Activated CD8-positive, alpha-beta T cell treated with anti-CD3 and anti-CD28 coated beads for 36 hours (primary cell): Measurements from ENCODE around the gene PLCB4. TPM values are rescaled to one million over a fixed set of nuclear protein-coding genes. Genes with fewer than 3 reads are reported as not detected.

Experiments
- ATAC-seq: fragments of 200-7000 bp; cut with Tn5 transposase; one replicate; pipeline ENCODE4 v1.10.0; 2021; ENCODE audit warnings: mild to moderate bottlenecking, moderate library complexity
- CTCF ChIA-PET: fragments of 350-600 bp; sonication (Branson Sonifier 250); formaldehyde crosslinking; loops from one replicate; lab custom pipeline; 2021; ENCODE audit warnings: antibody characterized with exemption; lab: Charles Lee
- POLR2A ChIA-PET: fragments of 350-600 bp; sonication (Branson Sonifier 250); formaldehyde crosslinking; loops from one replicate; lab custom pipeline; 2021; ENCODE audit warnings: antibody characterized with exemption; lab: Charles Lee
- DNase-seq: peaks from one replicate; pipeline ENCODE4 v3.0.0-alpha.2; 2020
- H3K27ac Mint-ChIP-seq: one replicate; pipeline ENCODE4 v1.8.0; 2021; ENCODE audit warnings: mild to moderate bottlenecking, mixed read lengths
- H3K27me3 Mint-ChIP-seq: one replicate; pipeline ENCODE4 v1.8.0; 2021; ENCODE audit warnings: mixed read lengths
- H3K36me3 Mint-ChIP-seq: one replicate; pipeline ENCODE4 v1.8.0; 2021; ENCODE audit warnings: low read depth, mixed read lengths
- H3K4me1 Mint-ChIP-seq: one replicate; pipeline ENCODE4 v1.8.0; 2021; ENCODE audit warnings: low read depth, mixed read lengths
- H3K4me3 Mint-ChIP-seq: one replicate; pipeline ENCODE4 v1.8.0; 2021; ENCODE audit warnings: mild to moderate bottlenecking, moderate library complexity, mixed read lengths
- H3K9me3 Mint-ChIP-seq: one replicate; pipeline ENCODE4 v1.8.0; 2021; ENCODE audit warnings: mixed read lengths
- CTCF ChIP-seq: fragments of 200-600 bp; IDR thresholded peaks from one replicate; pipeline ENCODE4 v1.8.0; 2022; ENCODE audit warnings: antibody characterized with exemption, mild to moderate bottlenecking
- intact Hi-C: fragments of 100-400 bp; cut with micrococcal nuclease; formaldehyde crosslinking; loops from one replicate; pipeline ENCODE4 v1.10.0; 2022
- total RNA-seq, 2 experiments: library from RNA; stranded (reverse); gene quantifications; one replicate each; pipeline ENCODE4 v1.2.3, GENCODE V29; 2021

The PLCB4 gene
- total RNA-seq, 2 experiments from 2014 or later, result not detected

DNA sequence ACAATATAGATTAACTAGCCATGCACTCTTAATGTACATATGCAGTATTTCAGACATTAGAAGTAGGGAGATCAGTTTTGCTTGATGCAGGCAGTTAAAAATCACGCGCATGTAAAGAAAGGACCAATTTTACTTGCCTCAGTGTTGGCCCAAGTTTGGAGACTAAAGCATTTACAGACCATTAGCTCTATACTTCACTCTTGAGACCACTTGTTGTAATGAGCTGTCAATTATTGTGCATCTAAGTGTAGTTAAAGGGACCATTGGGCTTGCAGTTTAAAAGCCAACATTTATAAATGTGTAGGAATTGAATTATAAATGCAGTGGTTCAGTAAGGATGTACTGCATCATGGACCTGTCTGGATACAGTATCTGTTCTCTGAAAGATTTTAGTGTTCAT lies 53.7 kb downstream of the PLCB4 start:
- TF ChIP-seq CTCF, result no peak
- Mint-ChIP-seq H3K4me1 (no peaks in the 10 kb centered on the region), H3K4me3 (no peak overlapping the region), H3K27ac (no peak overlapping the region), H3K27me3 (no peaks in the 10 kb centered on the region), H3K9me3 (no peaks in the 10 kb centered on the region), H3K36me3 (no peaks in the 10 kb centered on the region)
- ATAC-seq (no peak), DNase-seq (no peak)
- CTCF ChIA-PET, result no interaction called here
- intact Hi-C loops, result no loop called here
- POLR2A ChIA-PET, result no interaction called here

DNA sequence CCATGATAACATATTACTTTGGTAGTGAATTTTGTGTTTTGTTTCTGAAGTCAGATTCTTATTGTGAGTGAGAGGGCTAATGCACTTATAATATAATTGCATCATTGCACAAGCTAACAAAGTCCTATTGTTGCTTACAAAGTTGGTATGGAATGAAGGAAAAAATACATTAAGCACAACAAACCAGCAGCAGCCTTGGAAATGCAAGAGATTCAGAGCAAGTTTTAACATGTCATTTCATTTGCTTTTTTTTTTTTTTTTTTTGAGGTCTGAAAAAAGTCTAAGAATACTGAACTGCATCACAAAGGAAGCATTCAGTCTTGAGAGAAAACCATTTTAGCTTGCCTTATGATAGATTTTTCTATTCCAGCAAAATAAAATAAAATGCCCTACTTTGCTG lies 57.6 kb downstream of the PLCB4 start:
- H3K9me3 Mint-ChIP-seq, result no peaks in the 10 kb centered on the region
- no peaks in the 10 kb centered on the region for H3K4me1 Mint-ChIP-seq
- no peaks in the 10 kb centered on the region for H3K36me3 Mint-ChIP-seq
- DNase-seq, result no peak
- no peak for ATAC-seq
- intact Hi-C loops, result no loop called here
- TF ChIP-seq CTCF, result no peak
- CTCF ChIA-PET, result no interaction called here
- no peak overlapping the region for H3K27ac Mint-ChIP-seq
- POLR2A ChIA-PET, result no interaction called here
- no peaks in the 10 kb centered on the region for H3K27me3 Mint-ChIP-seq
- H3K4me3 Mint-ChIP-seq, result no peak overlapping the region

DNA sequence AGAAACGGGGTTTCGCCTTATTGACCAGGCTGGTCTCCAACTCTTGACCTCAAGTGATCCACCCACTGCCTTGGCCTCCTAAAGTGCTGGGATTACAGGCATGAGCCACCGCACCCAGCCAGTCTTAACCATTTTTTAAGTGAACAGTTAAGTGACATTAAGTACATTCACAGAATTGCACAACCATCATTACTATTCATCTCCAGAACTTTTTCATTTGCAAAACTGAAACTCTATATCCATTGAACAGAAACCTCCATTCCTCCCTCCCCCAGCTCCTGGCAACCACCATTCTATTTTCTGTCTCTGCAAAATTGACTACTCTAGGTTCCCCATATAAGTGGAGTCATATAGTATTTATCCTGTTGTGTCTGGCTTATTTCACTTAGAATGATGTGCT lies 59.7 kb downstream of the PLCB4 start:
- ChIA-PET CTCF (no interaction called here), POLR2A (no interaction called here)
- DNase-seq (no peak), ATAC-seq (no peak)
- Mint-ChIP-seq H3K4me1 (no peaks in the 10 kb centered on the region), H3K27ac (no peak overlapping the region), H3K9me3 (no peaks in the 10 kb centered on the region), H3K4me3 (no peak overlapping the region), H3K27me3 (no peaks in the 10 kb centered on the region), H3K36me3 (no peaks in the 10 kb centered on the region)
- intact Hi-C loops, result no loop called here
- no peak for TF ChIP-seq CTCF

- H3K36me3 Mint-ChIP-seq, result no peaks in the 10 kb centered on the region
- TF ChIP-seq CTCF, result no peak
- H3K27ac Mint-ChIP-seq, result no peak overlapping the region
- ATAC-seq (no peak), DNase-seq (no peak)
- H3K4me3 Mint-ChIP-seq, result no peak overlapping the region
- ChIA-PET CTCF (no interaction called here), POLR2A (no interaction called here)
- intact Hi-C loops, result no loop called here
- H3K4me1 Mint-ChIP-seq, result no peaks in the 10 kb centered on the region
- H3K27me3 Mint-ChIP-seq, result no peaks in the 10 kb centered on the region
- no peaks in the 10 kb centered on the region for H3K9me3 Mint-ChIP-seq
Measured at GRCh38 chr20:9129756-9130155, 60.9 kb downstream of the PLCB4 start.

- H3K27me3 Mint-ChIP-seq, result no peaks in the 10 kb centered on the region
- H3K36me3 Mint-ChIP-seq, result no peaks in the 10 kb centered on the region
- intact Hi-C loops, result no loop called here
- ChIA-PET CTCF (no interaction called here), POLR2A (no interaction called here)
- DNase-seq (no peak), ATAC-seq (no peak)
- no peak overlapping the region for H3K27ac Mint-ChIP-seq
- no peaks in the 10 kb centered on the region for H3K4me1 Mint-ChIP-seq
- TF ChIP-seq CTCF, result no peak
- no peak overlapping the region for H3K4me3 Mint-ChIP-seq
- H3K9me3 Mint-ChIP-seq, result peaks cover 2% of the 10 kb centered on the region
Measured at GRCh38 chr20:9130521-9130920, 61.6 kb downstream of the PLCB4 start.
